Measurements from ENCODE around the gene NYAP1.
A peak's percentile ranks its signal among the peaks of the same experiment; 100 is the strongest.

NYAP1 gene

DNA sequence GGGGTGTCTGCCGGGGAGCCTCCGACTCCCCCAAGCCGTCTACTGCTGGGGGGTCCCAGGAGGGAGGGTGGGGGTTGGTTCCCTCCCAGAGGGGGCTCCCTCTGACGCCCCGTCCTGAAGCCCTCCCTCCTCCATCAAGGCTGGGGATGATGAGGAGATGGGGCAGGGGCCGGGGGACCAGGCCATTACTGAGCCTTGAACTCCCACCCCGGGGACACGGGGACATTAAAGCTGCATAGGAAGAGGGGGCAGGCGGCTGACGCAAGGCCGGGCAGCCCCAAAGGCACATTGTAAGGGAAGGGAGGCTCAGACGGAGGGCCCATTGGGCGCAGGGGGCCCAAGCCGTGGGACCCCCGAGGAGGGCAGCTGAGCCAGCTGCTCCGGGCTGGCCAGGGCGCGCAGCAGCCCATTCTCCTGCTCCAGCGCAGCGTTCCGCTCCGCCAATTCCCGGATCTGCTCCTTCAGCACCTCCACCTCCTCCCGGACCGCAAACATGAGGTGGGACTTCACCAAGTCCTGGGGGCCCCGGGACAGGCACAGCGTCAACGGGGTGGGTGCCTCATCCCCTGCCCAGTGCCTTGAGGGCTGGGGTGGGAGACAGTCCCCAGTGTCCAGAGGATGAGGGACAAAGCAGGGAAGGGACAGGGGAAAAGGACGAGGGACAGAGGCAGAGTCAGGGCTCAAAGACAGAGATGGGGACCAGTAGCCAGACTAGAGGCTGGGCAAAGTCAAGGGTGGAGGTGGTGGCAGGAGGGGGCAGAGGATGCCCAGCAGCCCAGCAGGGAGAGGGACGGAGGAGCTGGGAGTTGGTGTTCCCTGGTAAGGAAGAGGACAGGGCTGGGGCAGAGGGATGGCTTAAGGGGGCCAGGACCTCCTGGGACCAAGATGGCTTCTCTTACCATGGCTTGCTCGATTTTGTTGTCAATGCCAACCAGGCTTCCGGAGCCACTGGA lies 16.8 kb upstream of the NYAP1 start:
- H3K27ac ChIP-seq = no peak overlapping the region
- TF ChIP-seq, protein P1, sequence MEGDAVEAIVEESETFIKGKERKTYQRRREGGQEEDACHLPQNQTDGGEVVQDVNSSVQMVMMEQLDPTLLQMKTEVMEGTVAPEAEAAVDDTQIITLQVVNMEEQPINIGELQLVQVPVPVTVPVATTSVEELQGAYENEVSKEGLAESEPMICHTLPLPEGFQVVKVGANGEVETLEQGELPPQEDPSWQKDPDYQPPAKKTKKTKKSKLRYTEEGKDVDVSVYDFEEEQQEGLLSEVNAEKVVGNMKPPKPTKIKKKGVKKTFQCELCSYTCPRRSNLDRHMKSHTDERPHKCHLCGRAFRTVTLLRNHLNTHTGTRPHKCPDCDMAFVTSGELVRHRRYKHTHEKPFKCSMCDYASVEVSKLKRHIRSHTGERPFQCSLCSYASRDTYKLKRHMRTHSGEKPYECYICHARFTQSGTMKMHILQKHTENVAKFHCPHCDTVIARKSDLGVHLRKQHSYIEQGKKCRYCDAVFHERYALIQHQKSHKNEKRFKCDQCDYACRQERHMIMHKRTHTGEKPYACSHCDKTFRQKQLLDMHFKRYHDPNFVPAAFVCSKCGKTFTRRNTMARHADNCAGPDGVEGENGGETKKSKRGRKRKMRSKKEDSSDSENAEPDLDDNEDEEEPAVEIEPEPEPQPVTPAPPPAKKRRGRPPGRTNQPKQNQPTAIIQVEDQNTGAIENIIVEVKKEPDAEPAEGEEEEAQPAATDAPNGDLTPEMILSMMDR (IDR thresholded peaks at IDR 0.05) = no peak
- TF ChIP-seq ZFX (IDR thresholded peaks at IDR 0.05; ENCODE audit: borderline replicate concordance) = no peak

GRCh38 chr7:100467638-100468373 lies 15.9 kb upstream of the NYAP1 start:
- H3K27ac ChIP-seq = no peak overlapping the region
- TF ChIP-seq ZFX (IDR thresholded peaks at IDR 0.05; ENCODE audit: borderline replicate concordance) = no peak
- TF ChIP-seq, protein P1 (IDR thresholded peaks at IDR 0.05) = no peak

DNA sequence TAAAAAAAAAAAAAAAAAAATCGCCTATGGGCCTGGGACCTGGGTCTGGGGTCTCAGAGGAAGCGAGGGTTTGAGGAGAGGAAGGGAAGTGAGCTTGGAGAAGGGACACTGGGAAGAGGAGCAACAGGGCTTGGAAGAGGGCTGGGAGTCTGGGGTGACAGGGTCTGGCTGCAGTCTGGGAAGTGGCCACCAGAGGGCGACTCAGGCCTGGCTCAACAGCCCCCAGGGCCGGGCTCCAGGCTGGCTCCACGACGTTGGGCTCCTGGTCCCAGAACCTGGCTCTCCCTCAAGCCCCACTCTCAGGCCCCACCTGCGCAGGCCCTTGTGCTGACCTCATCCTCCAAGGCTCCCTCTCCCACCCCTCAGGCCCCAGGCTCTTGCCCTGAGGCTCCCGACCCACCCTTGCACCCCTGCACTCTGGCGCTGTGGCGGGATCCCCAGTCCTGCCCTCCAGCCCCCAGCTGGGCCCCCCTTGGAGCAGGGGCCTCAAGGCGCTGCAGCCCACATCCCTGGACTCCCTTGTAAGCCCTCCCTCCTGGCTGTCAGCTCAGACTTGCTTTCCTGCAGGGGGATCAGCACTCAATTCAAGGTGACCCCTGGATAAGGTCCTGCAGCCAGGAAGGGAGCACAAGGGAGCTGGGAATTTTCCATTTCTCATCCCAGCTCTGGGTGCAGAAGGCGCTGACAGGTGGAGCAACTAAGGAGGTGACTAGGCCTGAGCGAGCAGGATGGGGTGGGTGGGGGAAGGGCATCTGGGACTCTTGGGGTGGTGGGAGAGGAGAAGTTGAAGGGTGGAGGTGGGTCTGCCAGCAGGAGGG lies 14.3 kb upstream of the NYAP1 start:
- TF ChIP-seq, protein P1 (IDR thresholded peaks at IDR 0.05) = peak; percentile 99
- no peak for TF ChIP-seq ZFX (IDR thresholded peaks at IDR 0.05; ENCODE audit: borderline replicate concordance)
- peak overlapping the region; percentile 31; the same call in 1 of the 2 replicates for H3K27ac ChIP-seq

DNA sequence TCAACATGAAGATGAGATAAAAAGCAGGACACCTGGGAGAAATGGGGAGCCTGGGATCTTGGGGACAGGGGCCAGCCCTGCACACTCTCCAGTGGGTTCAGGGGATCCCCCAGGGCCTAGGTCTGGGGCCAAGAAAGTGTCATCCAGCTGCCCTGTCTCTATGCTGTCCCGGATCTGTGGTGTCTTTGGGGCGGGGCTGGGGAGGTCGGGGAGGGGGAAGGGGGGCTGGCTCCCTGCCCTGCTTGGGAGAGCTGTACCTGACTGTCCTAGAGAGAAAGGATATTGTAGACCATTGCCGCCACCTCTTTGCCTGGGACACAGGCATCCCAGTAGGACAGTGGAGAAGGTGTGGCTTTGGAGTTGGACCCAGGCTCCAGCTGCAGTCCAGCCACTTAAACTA lies 12.7 kb upstream of the NYAP1 start:
- 0 out of 2 replicates have a peak overlapping the region, but pooled peaks have one; percentile 18 for H3K27ac ChIP-seq
- TF ChIP-seq, protein P1 (IDR thresholded peaks at IDR 0.05) = no peak
- no peak for TF ChIP-seq ZFX (IDR thresholded peaks at IDR 0.05; ENCODE audit: borderline replicate concordance)

- H3K27ac ChIP-seq = peak overlapping the region; percentile 18; the same call in 1 of the 2 replicates
Measured at GRCh38 chr7:100472121-100472851, 11.4 kb upstream of the NYAP1 start.

More at GRCh38 chr7:100472121-100472851, 11.4 kb upstream of the NYAP1 start:
- TF ChIP-seq ZFX (IDR thresholded peaks at IDR 0.05; ENCODE audit: borderline replicate concordance) = no peak
- TF ChIP-seq, protein P1 (IDR thresholded peaks at IDR 0.05) = no peak

All from 22Rv1 (cell line).